KMS-11 (cell line): ENCODE measurements around the gene NECAB2.

Source experiments
- H2AFZ ChIP-seq: fragments of 200-600 bp; sonication (generic); 2 replicates; pipeline ENCODE4 v1.6.1; 2016; ENCODE audit warnings: antibody characterized with exemption, mixed run types, low read depth
- H3K27ac ChIP-seq: fragments of 200-600 bp; sonication (generic); 2 replicates; pipeline ENCODE4 v1.6.1; 2016; ENCODE audit warnings: mild to moderate bottlenecking, mixed run types
- H3K27me3 ChIP-seq: fragments of 200-600 bp; sonication (generic); 2 replicates; pipeline ENCODE4 v1.6.1; 2017; ENCODE audit warnings: mild to moderate bottlenecking, low read depth, mixed run types, moderate library complexity; ENCODE audit not compliant: insufficient read depth
- H3K36me3 ChIP-seq: fragments of 200-600 bp; sonication (generic); 2 replicates; pipeline ENCODE4 v1.6.1; 2017; ENCODE audit warnings: mild to moderate bottlenecking, mixed run types; ENCODE audit not compliant: insufficient read depth
- H3K4me1 ChIP-seq: fragments of 200-600 bp; sonication (generic); 2 replicates; pipeline ENCODE4 v1.6.1; 2016; ENCODE audit warnings: mild to moderate bottlenecking, low read depth, mixed run types; ENCODE audit not compliant: poor library complexity, severe bottlenecking
- H3K4me2 ChIP-seq: fragments of 200-600 bp; sonication (generic); 2 replicates; pipeline ENCODE4 v1.7.0; 2016; ENCODE audit warnings: mild to moderate bottlenecking, mixed run types
- H3K4me3 ChIP-seq: fragments of 200-600 bp; sonication (generic); IDR thresholded peaks from 2 replicates; pipeline ENCODE4 v1.6.1; 2017; ENCODE audit warnings: low read depth, low read length, mixed read lengths; ENCODE audit not compliant: insufficient read depth
- H3K79me2 ChIP-seq: fragments of 200-600 bp; sonication (generic); 2 replicates; pipeline ENCODE4 v1.6.1; 2016; ENCODE audit warnings: low read depth, mixed run types; ENCODE audit not compliant: insufficient read depth
- H3K9ac ChIP-seq: fragments of 200-600 bp; sonication (generic); 2 replicates; pipeline ENCODE4 v1.6.1; 2016; ENCODE audit warnings: mild to moderate bottlenecking, mixed run types
- H4K20me1 ChIP-seq: fragments of 200-600 bp; sonication (generic); 2 replicates; pipeline ENCODE4 v1.6.1; 2016; ENCODE audit warnings: mild to moderate bottlenecking, mixed run types; ENCODE audit not compliant: insufficient read depth
- CTCF ChIP-seq: fragments of 200-600 bp; sonication (generic); conservative IDR thresholded peaks from 2 replicates; pipeline ENCODE4 v1.6.1; 2017; ENCODE audit warnings: low read depth, mild to moderate bottlenecking, antibody characterized with exemption, low read length, moderate library complexity, mixed read lengths

Gene NECAB2

GRCh38 chr16:84039696-84040095, 71.7 kb downstream of the NECAB2 start:
- no peak overlapping the region for H2AFZ ChIP-seq
- no peaks in the 10 kb centered on the region for H4K20me1 ChIP-seq
- no peak overlapping the region for H3K4me2 ChIP-seq
- H3K9ac ChIP-seq: no peak overlapping the region
- no peak overlapping the region for H3K27ac ChIP-seq
- no peaks in the 10 kb centered on the region for H3K79me2 ChIP-seq
- H3K4me1 ChIP-seq: no peaks in the 10 kb centered on the region
- no peak for TF ChIP-seq CTCF
- no peak overlapping the region for H3K4me3 ChIP-seq
- H3K36me3 ChIP-seq: no peaks in the 10 kb centered on the region
- peaks cover 73% of the 10 kb centered on the region for H3K27me3 ChIP-seq

DNA sequence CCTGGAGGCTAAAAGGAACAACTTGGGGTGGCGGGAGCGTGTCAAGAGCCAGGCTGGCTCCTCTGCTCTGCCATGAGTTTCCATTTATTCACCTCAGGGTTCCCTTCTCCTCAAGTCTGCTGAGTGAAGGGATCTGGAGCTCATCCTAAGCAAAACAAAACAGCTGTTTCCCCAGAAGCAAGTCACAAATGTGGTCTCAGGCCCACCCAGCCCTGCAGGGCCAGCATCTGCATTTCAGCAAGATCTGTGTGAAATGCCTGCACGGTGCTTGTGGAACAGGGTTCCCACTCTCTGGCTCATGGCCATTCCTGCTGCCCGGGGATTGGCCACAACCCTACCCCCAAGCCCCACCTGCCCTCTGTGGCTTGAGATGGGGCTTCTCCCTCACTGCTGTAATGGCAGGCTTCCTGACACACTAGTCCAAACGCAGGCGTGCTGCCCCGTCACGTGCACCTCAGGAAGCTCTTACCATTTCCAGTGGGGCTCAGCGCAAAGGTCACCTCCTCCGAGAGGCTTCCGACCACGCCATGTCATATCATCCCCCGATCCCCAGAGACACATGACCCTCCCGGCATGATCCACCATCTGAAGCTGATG, 72.3 kb downstream of the NECAB2 start:
- no peak overlapping the region for H3K4me2 ChIP-seq
- no peaks in the 10 kb centered on the region for H4K20me1 ChIP-seq
- H3K36me3 ChIP-seq: no peaks in the 10 kb centered on the region
- H3K27ac ChIP-seq: no peak overlapping the region
- no peak for TF ChIP-seq CTCF
- H3K4me3 ChIP-seq: no peak overlapping the region
- no peak overlapping the region for H2AFZ ChIP-seq
- no peaks in the 10 kb centered on the region for H3K4me1 ChIP-seq
- no peaks in the 10 kb centered on the region for H3K79me2 ChIP-seq
- peaks cover 70% of the 10 kb centered on the region for H3K27me3 ChIP-seq
- H3K9ac ChIP-seq: no peak overlapping the region

- peaks cover 62% of the 10 kb centered on the region for H3K27me3 ChIP-seq
- no peaks in the 10 kb centered on the region for H4K20me1 ChIP-seq
- no peak overlapping the region for H3K9ac ChIP-seq
- TF ChIP-seq CTCF: no peak
- no peak overlapping the region for H3K4me2 ChIP-seq
- H2AFZ ChIP-seq: no peak overlapping the region
- H3K4me1 ChIP-seq: no peaks in the 10 kb centered on the region
- no peaks in the 10 kb centered on the region for H3K79me2 ChIP-seq
- no peaks in the 10 kb centered on the region for H3K36me3 ChIP-seq
- no peak overlapping the region for H3K4me3 ChIP-seq
- H3K27ac ChIP-seq: no peak overlapping the region
Observed at GRCh38 chr16:84040823-84041820, 73.1 kb downstream of the NECAB2 start.

DNA sequence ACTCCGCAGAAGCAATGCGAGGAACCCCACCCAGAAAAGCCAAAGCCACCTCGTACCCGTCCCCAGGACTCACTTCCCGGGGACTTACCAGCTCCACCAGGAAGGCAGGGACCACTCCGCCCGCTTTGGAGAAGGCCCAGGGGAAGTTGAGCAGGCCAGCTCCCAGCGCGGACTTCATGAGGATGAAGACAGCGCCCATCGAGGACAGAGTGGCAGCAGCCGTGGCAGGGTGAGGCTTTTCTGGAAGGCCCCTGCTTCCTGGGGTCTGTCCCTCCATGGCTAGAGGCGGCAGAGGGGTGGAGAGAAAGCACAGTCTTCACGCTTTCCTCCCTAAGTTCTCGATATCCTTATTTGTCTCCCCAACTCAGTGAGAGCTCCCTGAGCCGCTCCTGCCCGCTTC, 73.8 kb downstream of the NECAB2 start:
- no peak for TF ChIP-seq CTCF
- H3K27ac ChIP-seq: no peak overlapping the region
- H3K4me1 ChIP-seq: no peaks in the 10 kb centered on the region
- no peak overlapping the region for H2AFZ ChIP-seq
- H3K9ac ChIP-seq: no peak overlapping the region
- no peak overlapping the region for H3K4me3 ChIP-seq
- H3K4me2 ChIP-seq: no peak overlapping the region
- H3K36me3 ChIP-seq: no peaks in the 10 kb centered on the region
- H4K20me1 ChIP-seq: no peaks in the 10 kb centered on the region
- peaks cover 61% of the 10 kb centered on the region for H3K27me3 ChIP-seq
- H3K79me2 ChIP-seq: no peaks in the 10 kb centered on the region
